IPS DF 19.7 (cell line): ENCODE data around the gene IGBP1.
"Not testable (repeated sequence)": the region's sequence is repeated elsewhere in the genome, so short reads cannot be mapped to it uniquely, and the experiment has no call there.

Experiments used
- DNase-seq: peaks from one replicate; pipeline ENCODE4 v3.0.0-alpha.2; 2013; ENCODE audit warnings: low read depth, low spot score

IGBP1 gene

GRCh38 chrX:70166601-70167590, 33.6 kb downstream of the IGBP1 start:
- DNase-seq = no peak

GRCh38 chrX:70168238-70169188, 35.3 kb downstream of the IGBP1 start:
- DNase-seq = no peak

- DNase-seq = no peak
These were observed 36.0 kb downstream of the IGBP1 start for GRCh38 chrX:70169281-70169680.

GRCh38 chrX:70171624-70172023, 38.4 kb downstream of the IGBP1 start:
- DNase-seq = no peak

- DNase-seq = no peak
These were observed 39.0 kb downstream of the IGBP1 start for GRCh38 chrX:70172221-70172620.

- DNase-seq = no peak
These were observed 39.7 kb downstream of the IGBP1 start for GRCh38 chrX:70172964-70173363.

GRCh38 chrX:70174754-70175153, 41.5 kb downstream of the IGBP1 start:
- no peak for DNase-seq

- no peak for DNase-seq
These were observed 42.1 kb downstream of the IGBP1 start for GRCh38 chrX:70175338-70175737.

GRCh38 chrX:70176938-70177533, 43.8 kb downstream of the IGBP1 start, which contains the start of gene DGAT2L6:
DGAT2L6 (plus strand) TSS chrX:70177483; CDS start chrX:70177583, 100 bp downstream.
- no peak for DNase-seq

- no peak for DNase-seq
These were observed 49.8 kb downstream of the IGBP1 start for GRCh38 chrX:70183091-70183490.

GRCh38 chrX:70190225-70190624, 57.0 kb downstream of the IGBP1 start:
- DNase-seq = no peak

- DNase-seq = peak; percentile 20
These were observed 63.9 kb downstream of the IGBP1 start for GRCh38 chrX:70196961-70197720.

GRCh38 chrX:70201732-70202131, 68.5 kb downstream of the IGBP1 start:
- DNase-seq = no peak

- DNase-seq = no peak
These were observed 75.2 kb downstream of the IGBP1 start for GRCh38 chrX:70208479-70208878.

GRCh38 chrX:70209570-70209969, 76.3 kb downstream of the IGBP1 start:
- DNase-seq = not testable (repeated sequence)
